K562 (cell line): ENCODE results near the gene CITED2. TPM values are rescaled to one million over a fixed set of nuclear protein-coding genes. Genes with fewer than 3 reads are reported as not detected.
A peak's percentile ranks its signal among the peaks of the same experiment; 100 is the strongest.

Experiments
- BCOR ChIP-seq: fragments of 450-650 bp; IDR thresholded peaks from 2 replicates; pipeline ENCODE4 v1.6.1; 2016
- CBFA2T2 ChIP-seq: fragments of 450-650 bp; conservative IDR thresholded peaks from 2 replicates; pipeline ENCODE4 v1.6.1; 2017; ENCODE audit warnings: mild to moderate bottlenecking
- CUX1 ChIP-seq: fragments of 200-800 bp; sonication (Bioruptor generic); IDR thresholded peaks from 2 replicates; pipeline ENCODE4 v1.6.1; 2016; ENCODE audit warnings: missing genetic modification characterization, missing compliant biosample characterization
- GTF3C2 ChIP-seq: IDR thresholded peaks from 3 replicates; pipeline ENCODE4 v1.6.1; 2011; ENCODE audit warnings: borderline replicate concordance, mild to moderate bottlenecking, moderate library complexity; ENCODE audit not compliant: insufficient read length; ENCODE audit errors: extremely low read depth
- KDM2B ChIP-seq: fragments of 250-450 bp; sonication (Bioruptor Pico); IDR thresholded peaks from 2 replicates; pipeline ENCODE4 v1.8.0; 2021; ENCODE audit warnings: mild to moderate bottlenecking, moderate library complexity
- RERE ChIP-seq: sonication (generic); formaldehyde crosslinking; IDR thresholded peaks from 2 replicates; pipeline ENCODE4 v1.8.0; 2023; ENCODE audit warnings: missing genetic modification reagents, mild to moderate bottlenecking, borderline replicate concordance
- RNF2 ChIP-seq: sonication (generic); IDR thresholded peaks from 2 replicates; pipeline ENCODE4 v1.6.1; 2016
- SMARCE1 ChIP-seq: fragments of 450-650 bp; IDR thresholded peaks from 2 replicates; pipeline ENCODE4 v1.7.1; 2016; ENCODE audit warnings: mild to moderate bottlenecking
- TFAP4 ChIP-seq: sonication (generic); formaldehyde crosslinking; IDR thresholded peaks from 2 replicates; pipeline ENCODE4 v1.8.0; 2022; ENCODE audit warnings: missing genetic modification reagents, mild to moderate bottlenecking, moderate library complexity, borderline replicate concordance
- ZNF224 ChIP-seq: sonication (generic); formaldehyde crosslinking; IDR thresholded peaks from 2 replicates; pipeline ENCODE4 v1.8.0; 2022; ENCODE audit warnings: mild to moderate bottlenecking, missing genetic modification reagents
- ZNF436 ChIP-seq: fragments of 250-450, 450-650 bp; sonication (Bioruptor Pico); formaldehyde crosslinking; IDR thresholded peaks from 2 replicates; pipeline ENCODE4 v1.7.0; 2020; ENCODE audit warnings: mild to moderate bottlenecking
- polyA plus RNA-seq, 8 experiments: library from polyadenylated mRNA; depleted of rRNA in 4 of 8; stranded (reverse) in 5 of 8; unstranded in 3 of 8; fragments of >200 nt; fragmentation: Nextera tagmentation in 2 of 8; fragmentation: Illumina TruSeq in 1 of 8; extraction: Ambion mirVana in 2 of 8; extraction: Trizol in 1 of 8; gene quantifications; 2 replicates each; pipeline versions ENCODE4 v1.2.1 to v1.2.3, GENCODE V29; 2011 to 2014; ENCODE audit warnings: inconsistent platforms in 1 of 8, missing spikeins in 1 of 8
- total RNA-seq, 7 experiments: library from RNA; depleted of rRNA in 6 of 7; stranded (reverse); fragments of >200 nt in 6 of 7; fragmentation: Illumina TruSeq in 2 of 7; extraction: Trizol in 2 of 7; gene quantifications; 2 replicates each; pipeline versions ENCODE4 v1.2.1 to v1.2.3, GENCODE V29; 2011 to 2021; ENCODE audit warnings: low replicate concordance in 1 of 7

The CITED2 gene
- total and polyA plus RNA-seq, 9 of the 15 experiments (the other 6 are each of a cell fraction or from before 2014, with no cell fraction given), result 0.21 to 86.1 (median 17.5) TPM

GRCh38 chr6:139374357-139375225 is at the start of gene CITED2 (continued):
- 0 out of 2 replicates have a peak, but pooled peaks have one; percentile 18 for TF ChIP-seq RERE (CRISPR knock-in tag)
- TF ChIP-seq ZNF224 (CRISPR knock-in tag), result no peak
- no peak for TF ChIP-seq CUX1 (CRISPR knock-in tag)
- no peak for TF ChIP-seq CBFA2T2
- no peak for TF ChIP-seq SMARCE1
- TF ChIP-seq KDM2B (CRISPR knock-in tag), result 0 out of 2 replicates have a peak, but pooled peaks have one; percentile 41
- TF ChIP-seq BCOR, result peak; percentile 53
- no peak for TF ChIP-seq ZNF436 (CRISPR knock-in tag)
- TF ChIP-seq RNF2, result peak; percentile 77
- no peak for TF ChIP-seq GTF3C2
- TF ChIP-seq TFAP4 (CRISPR knock-in tag), result peak; percentile 87
